ENCODE data around the gene METTL18.
"Not testable (repeated sequence)": the region's sequence is repeated elsewhere in the genome, so short reads cannot be mapped to it uniquely, and the experiment has no call there.

METTL18 gene

GRCh38 chr1:169794530-169795416 is at the start of gene METTL18:
Gene METTL18, minus strand, starts transcription at chr1:169794907. Its CDS starts 1,212 bp downstream, at chr1:169793695.
- DNase-seq (ENCODE audit: low spot score) = peak; percentile 96

- no peak for DNase-seq (ENCODE audit: low spot score)
Measured at GRCh38 chr1:169838942-169839341, 44.2 kb upstream of the METTL18 start.

DNA sequence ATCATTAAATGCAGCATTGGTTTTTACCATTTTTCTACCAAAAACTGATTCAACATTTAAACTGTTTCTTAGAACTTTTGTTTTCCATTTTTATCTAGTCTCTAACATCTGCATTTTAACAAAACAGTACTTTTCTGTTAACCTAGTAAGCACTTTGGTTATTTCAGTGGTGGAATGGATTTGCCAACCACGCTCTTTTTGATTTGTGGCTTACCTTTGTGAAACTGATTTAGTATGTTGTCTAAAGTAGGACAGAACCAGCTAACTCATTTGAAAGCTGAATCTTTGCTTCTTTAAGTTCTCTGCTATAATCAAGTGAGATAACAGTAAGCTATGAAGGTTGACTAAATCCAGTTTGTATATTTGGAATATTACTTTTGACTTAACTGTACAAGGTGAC is 41.5 kb upstream of the METTL18 start:
- DNase-seq (ENCODE audit: low spot score) = no peak

DNA sequence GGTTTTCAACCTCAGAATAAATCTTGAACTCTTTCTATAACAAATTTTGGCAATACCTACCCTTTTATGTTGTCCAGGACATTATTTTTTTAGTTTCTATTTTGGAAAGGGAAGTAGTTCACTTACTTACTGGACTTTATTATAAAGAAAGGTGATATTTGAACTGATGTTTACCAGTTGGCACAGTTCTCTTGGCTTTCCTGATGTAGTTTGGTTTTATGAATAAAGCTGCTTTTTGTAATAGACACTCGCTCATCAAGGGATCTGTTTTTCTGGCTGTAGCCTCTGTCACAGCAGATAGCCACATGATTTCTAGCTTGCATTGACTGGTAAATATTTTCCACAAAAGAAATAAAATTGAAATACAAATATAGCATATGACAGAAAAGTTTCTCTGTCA is 40.9 kb upstream of the METTL18 start:
- no peak for DNase-seq (ENCODE audit: low spot score)

DNA sequence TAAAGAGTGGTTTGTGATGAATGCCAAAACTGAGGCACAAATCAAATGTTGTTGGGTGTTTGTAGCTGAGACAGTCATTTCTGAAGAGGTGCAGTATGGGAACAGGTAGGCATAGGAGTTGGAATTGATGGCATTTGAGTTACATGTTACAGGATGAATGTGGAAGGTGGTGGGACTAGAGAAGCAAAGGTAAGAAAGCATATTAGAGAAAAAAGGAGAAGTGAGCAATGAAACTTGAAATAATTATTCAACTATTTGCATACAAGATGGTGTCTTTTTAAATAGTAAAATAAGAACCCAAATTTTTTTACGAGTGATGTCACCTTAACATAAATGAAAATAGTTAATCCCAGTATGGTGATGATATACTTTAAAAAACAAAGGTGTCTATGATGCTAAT is 40.2 kb upstream of the METTL18 start:
- DNase-seq (ENCODE audit: low spot score) = no peak

GRCh38 chr1:169833179-169833901 is 38.6 kb upstream of the METTL18 start:
- no peak for DNase-seq (ENCODE audit: low spot score)

DNA sequence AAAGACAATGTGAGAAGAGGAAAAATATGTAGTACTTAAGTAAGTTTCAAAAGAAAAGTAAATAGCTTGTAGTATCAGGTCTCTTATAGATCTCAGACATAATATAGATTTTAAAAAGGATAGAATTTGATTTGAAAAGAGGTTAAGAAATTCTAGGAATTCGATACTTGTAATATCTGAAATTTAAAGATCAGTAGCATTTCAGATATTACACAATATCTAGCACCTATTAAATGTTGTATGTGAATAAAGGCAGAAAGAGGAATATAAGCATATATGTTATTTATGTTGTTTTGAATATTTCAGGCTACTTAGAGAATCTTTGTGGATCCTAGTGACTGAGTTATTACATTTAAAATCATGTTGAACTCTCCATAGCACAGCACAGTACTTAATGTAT is 35.0 kb upstream of the METTL18 start:
- DNase-seq (ENCODE audit: low spot score) = no peak

GRCh38 chr1:169824153-169824552 is 29.4 kb upstream of the METTL18 start:
- no peak for DNase-seq (ENCODE audit: low spot score)

GRCh38 chr1:169821500-169821899 is 26.8 kb upstream of the METTL18 start:
- no peak for DNase-seq (ENCODE audit: low spot score)

DNA sequence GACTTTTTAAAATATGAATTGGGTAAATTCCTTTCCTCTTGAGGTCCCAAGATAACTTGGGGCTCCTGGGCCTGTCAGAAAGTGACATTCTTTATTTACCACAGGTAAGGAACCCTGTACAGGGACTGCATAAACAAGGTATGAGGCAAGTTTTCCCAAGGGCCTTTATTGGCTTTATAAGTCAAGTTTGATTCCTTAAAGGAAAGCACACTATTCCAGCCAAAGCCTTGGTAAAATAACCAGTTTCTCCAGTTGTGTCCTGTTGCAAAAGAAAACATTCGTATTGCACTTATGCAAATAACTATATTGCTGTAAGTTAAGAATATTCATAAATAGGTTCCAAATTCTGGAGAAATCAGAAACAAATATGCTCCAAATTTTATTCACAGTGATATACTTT is 21.9 kb upstream of the METTL18 start:
- no peak for DNase-seq (ENCODE audit: low spot score)

- no peak for DNase-seq (ENCODE audit: low spot score)
Measured at GRCh38 chr1:169814265-169814664, 19.6 kb upstream of the METTL18 start.

DNA sequence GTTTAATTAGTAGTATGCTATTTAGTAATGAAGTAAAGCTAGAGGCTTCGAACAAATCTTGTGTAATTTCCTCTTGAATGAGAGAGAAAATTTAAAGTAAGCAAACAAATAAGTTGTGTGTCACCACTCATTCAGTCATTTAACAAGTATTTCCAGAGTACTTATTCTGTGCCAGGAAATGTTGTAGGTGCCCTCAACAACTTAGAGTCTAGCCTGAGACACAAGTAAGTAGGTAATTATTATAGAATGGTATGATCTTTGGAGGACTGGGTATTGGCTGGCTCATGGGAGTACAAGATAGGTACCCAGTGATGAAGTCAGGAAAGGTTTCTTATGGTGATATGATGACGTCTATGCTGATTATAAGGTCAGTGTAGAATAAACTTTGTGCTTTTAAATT is 17.4 kb upstream of the METTL18 start:
- peak; percentile 5 for DNase-seq (ENCODE audit: low spot score)

DNA sequence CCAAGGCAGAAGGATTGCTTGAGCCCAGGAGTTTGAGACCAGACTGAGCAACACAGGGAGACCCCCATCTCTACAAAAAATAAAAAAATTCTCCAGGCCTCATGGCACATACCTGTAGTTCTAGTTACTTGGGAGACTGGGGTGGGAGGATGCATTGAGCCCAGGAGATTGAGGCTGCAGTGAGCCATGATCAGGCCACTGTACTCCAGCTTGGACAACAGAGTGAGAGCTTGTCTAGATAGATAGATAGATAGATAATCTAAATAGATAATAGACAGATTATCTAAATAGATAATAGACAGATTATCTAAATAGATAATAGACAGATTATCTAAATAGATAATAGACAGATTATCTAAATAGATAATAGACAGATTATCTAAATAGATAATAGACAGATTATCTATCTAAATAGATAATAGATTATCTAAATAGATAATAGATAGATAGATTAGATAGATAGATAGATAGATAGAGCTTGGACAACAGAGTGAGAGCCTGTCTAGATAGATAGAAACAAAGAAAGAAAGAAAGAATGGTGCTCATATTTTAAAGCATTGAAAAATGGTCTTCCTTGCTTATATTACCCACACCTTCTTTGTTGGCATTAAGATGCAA is 16.8 kb upstream of the METTL18 start:
- not testable (repeated sequence) for DNase-seq (ENCODE audit: low spot score)

DNA sequence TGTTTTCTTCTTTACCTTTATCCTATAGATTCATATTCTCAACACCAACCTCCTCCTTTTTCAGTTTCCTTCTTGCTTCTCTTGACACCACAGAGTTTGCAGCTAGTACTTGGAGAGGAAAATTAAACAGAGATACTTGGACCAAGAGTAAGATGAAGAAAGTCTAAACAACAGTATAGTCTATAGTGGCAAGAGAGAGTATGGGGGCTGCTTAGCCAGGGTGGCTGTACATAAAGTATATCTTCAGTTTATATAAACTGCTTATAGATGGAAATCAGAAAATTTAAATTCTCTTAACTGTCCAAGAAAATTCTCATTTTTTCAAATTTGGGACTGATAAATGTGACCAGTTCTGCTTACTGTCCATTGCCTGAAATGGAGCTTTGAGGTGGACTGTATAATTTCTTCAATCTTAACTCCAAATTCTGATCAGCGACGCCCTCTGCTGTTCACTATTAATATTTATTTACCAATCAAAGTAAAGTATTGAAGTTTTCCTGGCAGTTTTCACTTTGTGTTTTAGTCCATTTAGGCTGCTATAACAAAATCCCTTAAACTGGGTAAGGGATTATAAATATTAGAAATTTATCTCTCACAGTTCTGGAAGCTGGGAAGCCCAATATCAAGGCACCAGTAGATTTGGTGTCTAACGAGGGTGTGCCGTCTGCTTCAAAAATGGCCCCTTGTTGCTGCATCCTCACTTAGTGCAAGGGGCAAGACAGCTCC is 14.8 kb upstream of the METTL18 start:
- DNase-seq (ENCODE audit: low spot score) = peak; percentile 54

GRCh38 chr1:169804941-169805340 is 10.2 kb upstream of the METTL18 start:
- no peak for DNase-seq (ENCODE audit: low spot score)

DNA sequence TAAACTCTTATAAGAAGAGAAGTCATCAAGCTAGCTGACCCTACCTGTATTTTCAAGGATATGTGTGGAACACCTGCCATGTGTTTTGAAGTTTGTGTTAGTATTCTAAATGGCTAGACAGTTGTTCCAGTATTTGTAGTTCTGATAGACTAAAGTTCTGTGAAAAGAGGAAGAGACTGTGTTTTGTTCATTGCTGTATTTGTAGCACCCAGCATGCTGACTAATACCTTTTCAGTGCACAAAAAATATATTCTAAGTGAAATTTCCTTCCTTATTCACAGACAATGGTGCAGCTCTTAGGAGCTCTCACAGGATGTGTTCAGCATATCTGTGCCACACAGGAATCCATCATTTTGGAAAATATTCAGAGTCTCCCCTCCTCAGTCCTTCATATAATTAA is 8.2 kb upstream of the METTL18 start:
- DNase-seq (ENCODE audit: low spot score) = no peak

GRCh38 chr1:169797281-169797680 is 2.6 kb upstream of the METTL18 start:
- DNase-seq (ENCODE audit: low spot score) = no peak

GRCh38 chr1:169796274-169796810 is 1.6 kb upstream of the METTL18 start:
- DNase-seq (ENCODE audit: low spot score) = no peak

DNA sequence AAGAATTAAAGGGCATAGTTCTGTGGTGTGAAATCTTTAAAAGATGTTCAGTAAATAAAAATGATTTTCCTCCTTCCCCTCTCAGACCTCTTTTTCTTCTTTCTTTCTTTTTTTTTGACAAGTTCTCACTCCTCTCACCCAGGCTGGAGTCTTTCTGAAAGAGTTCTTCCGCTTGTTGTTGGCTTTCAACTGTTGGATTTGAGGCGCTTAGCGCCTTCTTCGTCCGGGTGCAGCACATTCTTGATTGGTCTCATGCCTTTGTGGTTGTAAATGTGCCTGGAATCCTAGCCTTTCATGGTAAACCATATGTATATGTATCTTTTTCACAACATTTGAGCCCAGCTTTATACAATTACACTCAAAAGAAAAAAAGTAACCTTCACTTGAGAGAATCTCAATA is 980 bp upstream of the METTL18 start:
- peak; percentile 19 for DNase-seq (ENCODE audit: low spot score)

GRCh38 chr1:169793730-169794129 is 977 bp downstream of the METTL18 start:
- DNase-seq (ENCODE audit: low spot score) = no peak

DNA sequence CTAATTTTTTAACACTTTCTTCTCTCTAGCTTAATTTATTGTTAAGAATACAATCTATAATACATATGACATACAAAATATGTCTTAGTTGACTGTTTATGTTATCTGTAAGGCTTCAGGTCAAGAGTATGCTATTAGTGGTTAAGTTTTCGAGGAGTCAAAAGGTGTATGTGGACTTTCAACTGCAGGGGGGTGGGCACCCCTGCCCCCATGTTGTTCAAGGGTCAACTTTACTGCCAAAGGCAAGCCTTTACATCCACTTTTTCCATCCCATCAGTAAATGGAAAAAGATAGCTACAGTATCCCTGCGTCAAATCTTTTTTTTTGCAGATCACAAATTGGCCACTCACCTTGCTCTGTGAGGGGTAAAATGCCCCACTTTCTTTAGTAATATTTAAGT is 6.3 kb downstream of the METTL18 start:
- DNase-seq (ENCODE audit: low spot score) = no peak

DNA sequence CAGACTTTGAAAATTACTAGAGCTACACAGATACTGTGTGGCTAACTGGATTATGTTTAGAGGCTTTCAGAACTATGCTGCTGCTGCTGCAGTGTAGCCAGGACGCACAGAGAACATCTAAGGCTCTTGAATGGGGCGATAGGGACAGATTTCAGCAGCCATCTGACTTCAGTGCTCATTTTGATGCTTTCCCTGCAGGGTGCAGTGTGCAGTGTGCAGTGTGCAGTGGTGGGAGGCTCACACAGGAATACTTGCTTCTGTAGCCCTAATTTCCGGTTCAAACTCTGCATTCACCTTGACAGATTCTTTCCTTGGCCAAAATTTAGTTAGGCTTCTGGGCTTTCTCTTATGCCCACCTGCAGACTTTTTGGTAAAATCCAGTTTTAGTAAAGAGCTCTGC is 7.7 kb downstream of the METTL18 start:
- no peak for DNase-seq (ENCODE audit: low spot score)

Measured in kidney tubule cell (primary cell).